B cell (primary cell): Measurements from ENCODE around the gene FCHO2. TPM values are rescaled to one million over a fixed set of nuclear protein-coding genes. Genes with fewer than 3 reads are reported as not detected.
"Not testable (repeated sequence)": the region's sequence is repeated elsewhere in the genome, so short reads cannot be mapped to it uniquely, and the experiment has no call there.

ENCODE experiments used
- ATAC-seq: fragments of 200-7000 bp; cut with Tn5 transposase; one replicate; pipeline ENCODE4 v1.10.0; 2021; ENCODE audit warnings: low read depth, mild to moderate bottlenecking, moderate number of reproducible peaks, moderate library complexity
- CTCF ChIA-PET: fragments of 350-600 bp; sonication (Branson Sonifier 250); formaldehyde crosslinking; loops from one replicate; lab custom pipeline; 2021; ENCODE audit warnings: antibody characterized with exemption, inconsistent platforms; lab: Charles Lee
- POLR2A ChIA-PET: fragments of 350-600 bp; sonication (Branson Sonifier 250); formaldehyde crosslinking; loops from one replicate; lab custom pipeline; 2021; ENCODE audit warnings: antibody characterized with exemption; lab: Charles Lee
- DNase-seq: peaks from one replicate; pipeline ENCODE4 v3.0.0; 2013
- H2AFZ ChIP-seq: 2 replicates; pipeline ENCODE4 v1.6.1; 2012; ENCODE audit warnings: mild to moderate bottlenecking, low read depth, low read length; ENCODE audit not compliant: insufficient read depth, poor library complexity, severe bottlenecking
- H3K27ac ChIP-seq, 2 donors: 1 replicate in 1 of 2; 2 replicates in 1 of 2; pipeline ENCODE4 v1.5.1; 2012 to 2013; ENCODE audit warnings: low read length in 2 of 2, mild to moderate bottlenecking in 2 of 2, moderate library complexity in 1 of 2
- H3K27me3 ChIP-seq, 4 experiments: fragments of 200-600 bp in 1 of 4; sonication (generic) in 1 of 4; replicated peaks in 1 of 4; 1 replicate in 2 of 4; 2 replicates in 2 of 4; pipeline versions ENCODE4 v1.6.1 to v1.7.0; 2013 to 2016; ENCODE audit warnings: low read length in 3 of 4, mild to moderate bottlenecking in 2 of 4, mixed read lengths in 1 of 4, moderate library complexity in 1 of 4; ENCODE audit not compliant: insufficient read depth in 4 of 4, control insufficient read depth in 3 of 4; ENCODE audit errors: control extremely low read depth in 1 of 4
- H3K36me3 ChIP-seq, 2 experiments: replicated peaks in 1 of 2; 1 replicate in 1 of 2; 2 replicates in 1 of 2; pipeline versions ENCODE4 v1.6.1 to v1.7.1; 2013; ENCODE audit warnings: low read length in 1 of 2; ENCODE audit not compliant: insufficient read depth in 2 of 2, control insufficient read depth in 1 of 2; ENCODE audit errors: control extremely low read depth in 1 of 2, extremely low read depth in 1 of 2
- H3K4me1 ChIP-seq, 2 donors: fragments of 200-600 bp in 1 of 2; sonication (generic) in 1 of 2; 1 replicate in 1 of 2; 2 replicates in 1 of 2; pipeline versions ENCODE4 v1.5.1 to v1.6.1; 2013 to 2017; ENCODE audit warnings: low read length in 2 of 2; ENCODE audit not compliant: control insufficient read depth in 2 of 2, insufficient read depth in 2 of 2
- H3K4me2 ChIP-seq: replicated peaks from 2 replicates; pipeline ENCODE3; 2012; ENCODE audit warnings: mild to moderate bottlenecking, low read depth, low read length; ENCODE audit not compliant: poor library complexity, severe bottlenecking
- H3K4me3 ChIP-seq, 5 experiments: fragments of 200-600 bp in 1 of 5; sonication (generic) in 1 of 5; 1 replicate in 3 of 5; 2 replicates in 2 of 5; pipeline versions ENCODE4 v1.5.1 to v1.7.0; 2011 to 2016; ENCODE audit warnings: low read length in 4 of 5, mild to moderate bottlenecking in 4 of 5, low read depth in 2 of 5, control low read depth in 1 of 5, moderate library complexity in 1 of 5; ENCODE audit not compliant: insufficient read depth in 1 of 5; ENCODE audit errors: control extremely low read depth in 1 of 5, extremely low read depth in 1 of 5
- H3K79me2 ChIP-seq: fragments of 200-600 bp; sonication (generic); one replicate; pipeline ENCODE4 v1.6.0; 2016; ENCODE audit warnings: low read length; ENCODE audit not compliant: control insufficient read depth, insufficient read depth
- H3K9ac ChIP-seq: fragments of 200-600 bp; sonication (generic); 2 replicates; pipeline ENCODE4 v1.6.1; 2017; ENCODE audit warnings: mild to moderate bottlenecking, low read length, moderate library complexity
- H3K9me3 ChIP-seq, 3 donors: one replicate each; pipeline versions ENCODE4 v1.6.1 to v1.7.1; 2013; ENCODE audit warnings: low read length in 2 of 3; ENCODE audit not compliant: control insufficient read depth in 2 of 3, insufficient read depth in 1 of 3; ENCODE audit errors: control extremely low read depth in 1 of 3
- H4K20me1 ChIP-seq: 2 replicates; pipeline ENCODE4 v1.6.0; 2012; ENCODE audit warnings: mild to moderate bottlenecking, low read length; ENCODE audit not compliant: insufficient read depth, control insufficient read depth, poor library complexity, severe bottlenecking
- H3K27ac Mint-ChIP-seq: one replicate; pipeline ENCODE4 v1.8.0; 2021; ENCODE audit warnings: mixed read lengths
- H3K27me3 Mint-ChIP-seq: one replicate; pipeline ENCODE4 v1.8.0; 2021; ENCODE audit warnings: mixed read lengths
- H3K4me1 Mint-ChIP-seq: one replicate; pipeline ENCODE4 v1.8.0; 2021; ENCODE audit warnings: mixed read lengths
- H3K4me3 Mint-ChIP-seq: one replicate; pipeline ENCODE4 v1.8.0; 2021; ENCODE audit warnings: mixed read lengths
- H3K9me3 Mint-ChIP-seq: one replicate; pipeline ENCODE4 v1.8.0; 2022; ENCODE audit warnings: mixed read lengths; ENCODE audit not compliant: insufficient read depth
- EZH2 ChIP-seq: IDR thresholded peaks from 2 replicates; pipeline ENCODE4 v1.6.1; 2012; ENCODE audit warnings: borderline replicate concordance, low read depth, mild to moderate bottlenecking, moderate library complexity, low read length; ENCODE audit not compliant: insufficient read depth, poor library complexity, severe bottlenecking
- WGBS: methylation state at CpG from one replicate; pipeline ENCODE4 v1.1.5; 2013; ENCODE audit warnings: missing lambda C conversion rate; ENCODE audit not compliant: insufficient coverage; 5-methylcytosine and 5-hydroxymethylcytosine counted together
- intact Hi-C: fragments of 100-400 bp; cut with micrococcal nuclease; formaldehyde crosslinking; loops from one replicate; pipeline ENCODE4 v1.10.0; 2022
- polyA plus RNA-seq: library from polyadenylated mRNA; depleted of rRNA; stranded (reverse); fragments of >200 nt; gene quantifications from 2 replicates; pipeline ENCODE4 v1.2.3, GENCODE V29; 2012
- total RNA-seq, 2 donors: library from RNA; stranded (reverse); fragments of 120-200 nt in 1 of 2; gene quantifications; 1 replicate in 1 of 2; 2 replicates in 1 of 2; pipeline versions ENCODE4 v1.2.3 to v1.2.4, GENCODE V29; 2013 to 2022
- TF ChIP-seq, protein P1 (sequence below): fragments of 200-600 bp; IDR thresholded peaks from one replicate; pipeline ENCODE4 v1.8.0; 2022; ENCODE audit warnings: antibody characterized with exemption, mild to moderate bottlenecking

The FCHO2 gene
- total and polyA plus RNA-seq, 2 donors (not counting 1 experiment from before 2014, with no cell fraction given), result 1.5 to 11.0 TPM

DNA sequence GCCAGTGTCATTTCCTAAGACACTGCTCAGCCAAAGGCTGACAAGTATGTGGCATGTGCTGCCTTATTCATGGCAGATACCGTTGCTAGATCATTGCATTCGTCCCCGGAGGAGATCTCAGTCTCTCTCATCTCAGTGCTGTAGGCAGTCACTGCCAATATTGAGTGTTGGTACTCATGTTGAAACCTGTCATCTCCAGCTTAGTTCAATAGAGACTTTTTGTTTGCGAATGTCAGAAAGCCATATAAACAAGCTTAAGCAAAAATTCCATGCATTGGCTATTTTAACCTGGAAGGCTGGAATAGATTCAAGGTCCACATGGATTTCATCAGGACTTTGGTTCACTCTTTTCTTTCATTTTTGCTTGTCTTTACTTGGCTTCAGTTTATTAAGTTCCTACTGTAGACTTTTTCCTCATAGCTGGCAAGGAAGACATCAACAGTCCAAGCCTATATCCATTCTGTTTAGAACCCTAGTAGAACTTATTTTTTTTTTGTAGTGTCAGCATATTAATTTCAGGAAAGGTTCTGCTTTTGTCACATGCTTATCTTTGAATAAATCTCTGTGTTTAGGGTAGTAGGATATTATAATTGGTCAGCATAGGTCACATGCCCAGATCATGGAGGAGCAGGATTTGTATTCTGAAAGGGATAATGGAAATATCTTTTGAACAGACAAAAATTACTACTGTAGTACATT, 66.8 kb downstream of the FCHO2 start:
- H3K27me3 ChIP-seq, result no peaks in the 10 kb centered on the region
- ChIA-PET CTCF (no interaction called here), POLR2A (no interaction called here)
- H4K20me1 ChIP-seq, result no peaks in the 10 kb centered on the region
- no peak overlapping the region for H3K4me2 ChIP-seq
- Mint-ChIP-seq H3K27me3 (no peaks in the 10 kb centered on the region), H3K4me1 (no peaks in the 10 kb centered on the region), H3K4me3 (no peak overlapping the region), H3K9me3 (no peaks in the 10 kb centered on the region), H3K27ac (no peak overlapping the region)
- H3K9ac ChIP-seq, result no peak overlapping the region
- H3K9me3 ChIP-seq, result no peaks in the 10 kb centered on the region
- H3K4me1 ChIP-seq, result no peaks in the 10 kb centered on the region
- 88% methylated on average over 3 of the region's 4 CpGs for WGBS
- DNase-seq (no peak), ATAC-seq (no peak)
- TF ChIP-seq, protein P1, sequence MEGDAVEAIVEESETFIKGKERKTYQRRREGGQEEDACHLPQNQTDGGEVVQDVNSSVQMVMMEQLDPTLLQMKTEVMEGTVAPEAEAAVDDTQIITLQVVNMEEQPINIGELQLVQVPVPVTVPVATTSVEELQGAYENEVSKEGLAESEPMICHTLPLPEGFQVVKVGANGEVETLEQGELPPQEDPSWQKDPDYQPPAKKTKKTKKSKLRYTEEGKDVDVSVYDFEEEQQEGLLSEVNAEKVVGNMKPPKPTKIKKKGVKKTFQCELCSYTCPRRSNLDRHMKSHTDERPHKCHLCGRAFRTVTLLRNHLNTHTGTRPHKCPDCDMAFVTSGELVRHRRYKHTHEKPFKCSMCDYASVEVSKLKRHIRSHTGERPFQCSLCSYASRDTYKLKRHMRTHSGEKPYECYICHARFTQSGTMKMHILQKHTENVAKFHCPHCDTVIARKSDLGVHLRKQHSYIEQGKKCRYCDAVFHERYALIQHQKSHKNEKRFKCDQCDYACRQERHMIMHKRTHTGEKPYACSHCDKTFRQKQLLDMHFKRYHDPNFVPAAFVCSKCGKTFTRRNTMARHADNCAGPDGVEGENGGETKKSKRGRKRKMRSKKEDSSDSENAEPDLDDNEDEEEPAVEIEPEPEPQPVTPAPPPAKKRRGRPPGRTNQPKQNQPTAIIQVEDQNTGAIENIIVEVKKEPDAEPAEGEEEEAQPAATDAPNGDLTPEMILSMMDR, result no peak
- no peak for TF ChIP-seq EZH2
- H3K79me2 ChIP-seq, result no peaks in the 10 kb centered on the region
- H3K36me3 ChIP-seq, result no peaks in the 10 kb centered on the region
- no peak overlapping the region for H3K4me3 ChIP-seq
- no peak overlapping the region for H2AFZ ChIP-seq
- H3K27ac ChIP-seq, result no peak overlapping the region
- intact Hi-C loops, result no loop called here

DNA sequence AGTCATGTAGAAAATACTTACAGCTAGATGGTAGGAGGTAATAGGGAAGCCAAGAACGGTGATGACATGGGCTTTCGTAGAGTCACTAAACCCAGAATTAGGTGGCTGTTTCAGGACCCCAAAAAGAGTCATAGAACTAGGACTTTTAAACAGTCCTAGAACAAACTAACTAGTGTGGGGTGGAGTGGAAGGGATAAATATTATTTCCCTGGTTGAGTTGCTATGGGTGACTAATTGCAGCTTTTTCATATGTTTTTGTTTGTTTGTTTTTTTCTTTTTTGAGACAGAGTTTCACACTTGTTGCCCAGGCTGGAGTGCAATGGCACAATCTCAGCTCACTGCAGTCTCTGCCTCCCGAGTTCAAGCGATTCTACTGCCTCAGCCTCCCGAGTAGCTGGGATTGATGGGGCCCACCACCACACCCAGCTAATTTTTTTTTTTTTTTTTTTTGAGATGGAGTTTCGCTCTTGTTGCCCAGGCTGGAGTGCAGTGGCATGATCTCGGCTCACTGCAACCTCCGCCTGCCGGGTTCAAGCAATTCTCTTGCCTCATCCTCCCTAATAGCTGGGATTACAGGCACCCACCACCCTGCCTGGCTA, 69.2 kb downstream of the FCHO2 start:
- H3K9ac ChIP-seq, H3K27me3 ChIP-seq, H3K9me3 ChIP-seq, H3K4me1 ChIP-seq, H3K27me3 Mint-ChIP-seq, H3K27ac ChIP-seq, ATAC-seq, H3K4me3 Mint-ChIP-seq, H2AFZ ChIP-seq, H3K4me1 Mint-ChIP-seq, POLR2A ChIA-PET, H4K20me1 ChIP-seq, CTCF ChIA-PET, H3K27ac Mint-ChIP-seq, DNase-seq, H3K4me3 ChIP-seq, intact Hi-C loops, H3K36me3 ChIP-seq, H3K9me3 Mint-ChIP-seq, H3K4me2 ChIP-seq, H3K79me2 ChIP-seq: not testable (repeated sequence)
- 80% methylated on average over 1 of the region's 9 CpGs for WGBS
